LHCN-M2 (cell line): ENCODE data around the gene SLC38A8. TPM values are rescaled to one million over a fixed set of nuclear protein-coding genes. Genes with fewer than 3 reads are reported as not detected.

Experiments
- DNase-seq: peaks from one replicate; pipeline ENCODE4 v3.0.0-alpha.2; 2012; ENCODE audit warnings: low read depth
- total RNA-seq: library from RNA; depleted of rRNA; stranded (reverse); fragments of >200 nt; gene quantifications from 2 replicates; pipeline ENCODE4 v1.2.3, GENCODE V29; 2014

The SLC38A8 gene
- total RNA-seq, 1 experiment from 2014 or later: not detected

DNA sequence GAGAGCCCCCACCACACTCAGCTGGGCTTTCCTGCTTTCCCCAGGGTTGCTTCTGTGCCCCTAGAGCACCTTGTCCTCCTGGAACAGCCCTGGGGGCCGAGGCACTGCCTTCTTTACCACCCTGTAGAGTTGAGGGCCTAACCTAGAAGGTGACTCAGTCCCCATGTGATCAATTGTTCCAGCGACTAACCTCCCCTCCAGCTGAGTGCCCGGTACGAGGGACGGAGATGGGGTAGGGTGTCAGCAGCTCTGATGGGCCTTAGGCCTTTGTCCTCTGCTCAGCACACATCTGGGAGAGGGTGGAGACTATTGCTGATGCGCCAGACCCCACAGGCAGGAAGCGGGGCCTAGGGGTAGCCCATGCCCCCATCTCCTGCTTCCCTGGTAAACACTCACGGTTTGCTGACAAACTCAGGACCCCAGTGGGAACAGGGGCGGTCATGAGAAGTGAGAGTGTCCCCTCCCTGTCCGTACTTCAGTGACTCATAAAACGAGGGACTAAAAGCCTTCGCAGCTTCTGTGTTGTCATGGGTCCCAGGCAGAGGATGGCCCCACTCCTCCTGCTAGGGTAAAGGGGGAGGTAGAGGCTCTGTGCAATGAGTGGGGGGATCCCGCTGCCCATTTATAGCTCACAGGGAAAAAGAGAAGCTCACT lies 41.5 kb downstream of the SLC38A8 start:
- DNase-seq: no peak

DNA sequence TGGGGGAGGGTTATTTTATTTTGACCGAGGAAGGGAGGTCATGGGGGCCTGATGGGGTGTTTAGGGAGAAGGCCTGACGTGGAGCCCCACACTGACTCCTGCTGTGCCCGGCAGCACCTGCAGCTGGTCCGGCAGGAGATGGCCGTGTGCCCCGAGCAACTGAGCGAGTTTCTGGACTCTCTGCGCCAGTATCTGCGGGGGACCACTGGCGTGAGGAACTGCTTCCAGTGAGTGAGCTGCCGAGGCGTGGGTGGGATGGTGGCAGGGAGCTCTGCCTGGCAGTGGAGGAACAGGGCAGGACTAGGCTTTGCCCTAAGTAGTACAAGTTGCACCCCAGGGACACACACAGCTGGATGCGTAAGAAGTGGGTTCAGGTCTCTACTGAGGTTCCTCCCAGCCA lies 44.5 kb downstream of the SLC38A8 start:
- DNase-seq: no peak

DNA sequence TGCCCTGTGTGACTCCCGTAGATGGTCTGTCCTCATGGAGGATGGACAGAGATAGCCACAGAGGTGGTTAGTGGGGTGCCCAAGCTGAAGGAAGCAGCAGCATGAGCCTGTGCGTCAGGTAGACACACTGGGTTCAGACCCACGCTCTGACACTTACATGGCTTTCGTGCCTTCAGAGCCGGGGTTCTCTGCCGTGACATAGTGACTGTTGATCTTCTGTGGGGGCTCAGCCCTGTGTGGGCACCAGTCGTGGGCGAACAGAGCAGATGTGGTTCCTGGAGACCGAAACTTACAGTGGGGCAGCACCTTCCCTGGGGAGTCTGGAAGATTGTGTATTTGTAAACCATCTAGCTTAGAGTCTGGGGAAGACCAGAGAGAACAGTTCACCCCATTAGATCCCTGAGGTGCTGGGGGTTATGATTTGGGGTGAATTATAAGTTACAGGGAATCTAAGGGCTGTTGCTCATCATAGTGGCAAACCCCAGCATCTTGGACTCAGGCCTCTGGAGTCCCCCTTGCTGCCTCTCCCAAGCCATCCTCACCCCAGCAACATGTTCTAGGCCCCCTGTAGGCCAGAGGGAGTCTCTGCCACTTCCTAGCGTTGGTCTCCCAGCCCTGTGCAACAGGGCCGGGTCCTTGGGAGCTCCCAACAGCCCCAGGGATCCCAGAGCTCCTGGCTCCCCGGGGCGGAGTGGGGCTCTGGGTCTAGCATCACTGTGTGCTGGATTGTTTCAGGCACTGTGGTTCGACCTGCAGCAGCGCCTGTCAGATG lies 45.9 kb downstream of the SLC38A8 start:
- DNase-seq: no peak

DNA sequence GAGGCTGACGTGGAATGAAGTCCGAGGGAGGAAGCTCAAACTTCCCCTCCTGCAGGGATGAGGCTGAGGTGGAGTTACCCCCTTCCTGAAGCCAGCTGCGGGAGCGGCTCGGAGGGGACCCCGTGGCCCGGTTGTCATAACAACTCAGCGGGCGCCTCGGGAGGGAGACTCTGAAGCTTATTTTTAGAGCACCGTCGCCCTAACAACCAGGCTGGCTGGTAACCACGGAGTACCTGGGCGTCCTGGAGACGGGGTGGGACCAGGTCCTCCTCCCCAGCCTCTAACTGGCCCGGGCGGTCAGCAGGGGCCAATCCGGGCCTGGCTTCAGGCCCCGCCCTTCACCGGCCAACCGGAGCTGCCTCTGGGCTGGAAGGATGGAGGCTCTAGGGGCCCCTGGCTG lies 46.8 kb downstream of the SLC38A8 start:
- no peak for DNase-seq

DNA sequence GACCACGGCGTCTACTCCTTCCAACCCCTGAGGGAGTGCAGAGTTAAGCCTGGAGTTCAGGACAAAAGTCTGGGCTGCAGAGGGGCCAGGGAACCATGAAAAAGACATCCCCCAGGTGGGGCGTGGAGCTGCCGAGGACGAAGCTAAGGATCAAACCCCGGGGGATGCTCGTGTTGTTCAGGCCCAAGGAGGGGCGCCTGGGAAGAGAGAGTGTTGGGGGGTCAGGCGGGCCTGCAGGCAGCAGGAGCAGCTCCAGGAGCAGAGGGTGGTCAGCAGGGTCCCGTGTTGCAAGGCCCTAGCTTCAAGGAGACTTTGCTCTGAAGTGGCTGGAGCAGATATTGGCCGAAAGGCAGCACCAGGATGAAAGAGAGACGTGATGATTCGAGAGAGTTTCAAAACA lies 47.9 kb downstream of the SLC38A8 start:
- no peak for DNase-seq

DNA sequence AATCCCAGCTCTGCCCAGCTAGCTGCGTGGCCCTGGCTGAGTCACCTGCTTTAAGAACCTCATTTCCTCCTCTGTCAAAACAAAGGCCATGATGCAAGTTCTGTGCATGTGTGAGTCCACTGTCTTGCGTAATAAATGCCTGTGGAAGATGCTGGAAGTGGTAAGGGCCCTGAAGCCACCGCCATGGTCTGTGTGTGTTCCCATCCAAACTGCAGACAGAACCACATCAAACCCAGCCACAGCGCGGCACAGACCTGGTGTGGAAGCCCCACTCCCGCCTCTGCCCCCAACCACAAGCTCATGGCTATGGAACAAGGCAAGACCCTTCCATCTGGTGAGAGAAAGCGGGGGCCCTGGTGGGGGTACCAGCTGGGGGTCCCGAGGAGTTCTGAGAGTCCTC lies 48.5 kb downstream of the SLC38A8 start:
- DNase-seq: peak; percentile 76

DNA sequence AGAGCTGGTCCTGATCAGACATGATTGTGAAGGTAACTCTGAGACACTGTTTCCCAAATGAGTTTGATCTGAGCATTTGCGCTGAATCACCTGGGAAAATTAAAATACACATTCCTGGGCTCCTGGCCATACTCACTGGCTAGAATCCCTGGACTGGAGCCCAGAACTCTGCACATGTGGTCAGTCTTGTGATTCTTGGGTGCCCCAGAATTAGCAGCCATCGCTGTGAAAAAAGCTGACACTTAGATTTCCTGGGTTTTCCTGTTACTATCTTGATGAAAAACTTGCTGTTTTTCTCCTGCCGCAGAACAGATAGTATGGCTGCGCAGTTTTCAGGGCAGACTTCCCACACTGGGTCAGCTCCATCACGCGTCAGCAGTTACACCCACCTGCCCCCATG lies 50.0 kb downstream of the SLC38A8 start:
- DNase-seq: peak; percentile 26

DNA sequence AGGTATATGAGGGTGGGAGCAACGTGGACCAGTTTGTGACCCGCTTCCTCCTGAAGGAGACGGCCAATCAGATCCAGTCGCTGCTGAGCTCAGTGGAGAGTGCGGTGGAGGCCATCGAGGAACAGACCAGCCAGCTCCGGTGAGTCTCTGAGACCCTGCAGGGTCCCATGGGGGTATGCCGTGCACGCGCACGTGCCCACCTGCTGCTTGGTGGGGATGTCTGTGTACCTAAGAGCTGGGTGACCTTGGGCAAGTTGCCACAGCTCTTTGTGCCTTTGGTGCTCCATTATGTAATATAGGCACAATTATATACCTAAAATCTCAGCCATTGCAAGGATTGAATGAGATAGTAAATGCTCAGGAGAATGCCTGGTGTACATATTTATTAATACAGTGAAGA lies 52.1 kb downstream of the SLC38A8 start:
- no peak for DNase-seq

DNA sequence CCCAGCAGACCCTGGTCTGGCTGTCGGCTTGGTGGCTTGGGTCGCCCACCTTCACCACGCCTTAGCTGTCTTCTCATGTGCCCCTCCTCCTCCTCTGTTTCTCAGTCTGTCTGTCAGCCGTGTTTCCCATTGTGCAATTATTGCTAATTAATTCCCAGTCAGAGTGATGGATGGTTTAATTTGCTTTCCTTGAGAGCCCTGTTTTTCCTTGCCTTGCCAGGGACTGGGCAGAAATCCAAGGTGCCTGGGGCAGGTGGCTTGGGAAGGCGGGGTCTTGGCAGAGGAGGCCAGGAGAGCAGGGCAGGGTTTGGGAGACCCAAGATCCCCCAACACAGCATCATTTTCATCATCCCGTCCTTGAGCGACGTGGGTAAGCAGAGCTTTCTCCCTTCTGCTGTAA lies 53.3 kb downstream of the SLC38A8 start:
- no peak for DNase-seq

DNA sequence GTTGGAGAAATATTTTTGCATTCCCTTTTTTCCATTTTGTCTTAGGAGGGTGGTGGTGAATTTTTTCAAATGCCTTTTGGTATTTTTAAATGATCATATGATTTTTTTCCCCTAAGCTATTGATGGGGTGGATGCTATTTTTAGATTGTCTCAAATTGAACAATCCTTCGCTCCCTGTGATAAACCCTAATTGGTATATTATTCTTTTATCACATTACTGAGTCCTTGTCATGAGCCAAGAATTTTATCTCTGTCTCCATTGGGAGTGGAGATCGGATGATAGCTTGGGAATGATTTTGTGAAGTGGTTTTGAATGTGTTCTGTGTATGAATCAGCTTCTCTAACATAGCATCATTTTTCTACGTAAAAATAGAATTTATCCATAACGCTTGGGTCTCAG lies 59.1 kb downstream of the SLC38A8 start:
- no peak for DNase-seq

DNA sequence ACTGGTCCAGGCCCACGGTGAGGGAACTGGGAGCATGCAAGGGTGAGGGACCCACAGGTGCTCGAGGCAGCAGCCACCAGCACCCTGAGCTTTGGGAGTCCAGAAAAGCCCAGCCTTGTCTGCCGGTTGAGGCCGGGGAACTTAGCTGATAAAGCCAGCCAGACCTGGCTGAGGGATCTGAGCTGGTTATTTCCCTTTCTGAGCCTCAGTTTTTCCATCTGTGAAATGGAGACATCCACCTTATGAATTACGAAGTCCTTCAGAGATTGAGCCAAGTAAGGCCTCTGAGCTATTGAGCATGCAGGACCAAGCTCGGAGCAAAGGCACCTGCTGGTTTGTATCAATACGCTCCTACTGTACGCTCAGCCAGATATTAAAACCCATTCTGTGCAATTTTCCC lies 60.8 kb downstream of the SLC38A8 start:
- no peak for DNase-seq

DNA sequence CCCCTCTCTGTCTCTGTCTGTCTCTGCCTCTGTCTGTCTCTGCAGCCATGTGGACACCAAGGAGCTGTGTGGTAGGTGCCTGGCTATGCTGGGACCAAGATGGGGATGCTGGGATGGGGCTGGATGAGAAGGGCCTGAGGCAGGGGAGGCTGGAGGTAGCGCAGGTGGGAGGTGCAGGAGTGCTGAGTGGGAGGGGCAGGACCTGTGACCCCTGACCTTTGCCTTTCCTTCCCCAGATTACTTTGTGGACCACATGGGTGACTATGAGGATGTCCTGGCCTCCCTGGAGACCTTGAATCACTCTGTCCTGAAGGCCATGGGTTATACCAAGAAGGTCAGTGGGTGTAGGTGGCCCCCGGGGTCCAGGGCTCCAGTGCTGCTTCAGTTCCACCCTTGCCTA lies 61.8 kb downstream of the SLC38A8 start:
- no peak for DNase-seq

DNA sequence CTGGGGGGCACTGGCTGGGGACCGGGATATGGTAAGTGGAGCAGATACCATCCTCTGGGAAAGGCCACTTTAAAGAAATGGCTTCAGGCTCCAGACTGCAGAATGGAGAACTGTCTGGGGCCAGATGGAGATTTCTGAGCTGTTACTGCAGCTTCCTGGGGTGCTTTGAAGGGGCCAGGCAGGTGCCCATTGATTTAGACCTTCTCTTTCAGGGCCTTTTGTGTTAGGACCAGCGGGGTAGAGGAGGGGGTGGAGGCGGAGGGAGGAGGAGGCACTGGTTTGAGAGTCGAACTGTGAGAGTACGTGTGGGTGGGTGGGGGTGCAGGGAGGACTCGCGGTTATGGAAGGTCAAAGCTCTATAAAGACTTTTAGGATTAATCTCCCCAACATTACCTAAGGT lies 63.2 kb downstream of the SLC38A8 start:
- DNase-seq: no peak

DNA sequence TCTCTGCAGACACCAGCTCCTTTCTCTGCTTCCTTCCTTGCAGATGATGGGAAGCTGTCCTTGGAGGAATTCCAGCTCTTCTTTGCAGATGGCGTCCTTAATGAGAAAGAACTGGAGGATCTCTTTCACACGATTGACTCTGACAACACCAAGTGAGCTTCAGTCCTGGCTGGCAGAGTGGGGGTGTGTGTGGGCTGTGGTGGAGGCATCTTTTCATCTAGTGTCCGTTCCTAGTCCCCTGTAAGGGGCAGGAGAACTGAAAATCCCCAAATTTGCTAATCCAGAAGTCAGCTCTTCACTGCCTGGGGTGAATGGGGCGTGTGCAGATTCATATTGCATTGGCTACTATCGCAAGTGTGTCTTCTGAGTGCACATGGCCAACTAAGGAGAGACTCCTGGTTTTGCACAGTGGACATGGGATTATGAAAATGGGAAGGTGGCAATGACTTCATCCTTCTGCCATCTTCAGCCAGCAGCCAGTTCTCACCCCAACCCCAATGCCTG lies 64.1 kb downstream of the SLC38A8 start:
- no peak for DNase-seq

DNA sequence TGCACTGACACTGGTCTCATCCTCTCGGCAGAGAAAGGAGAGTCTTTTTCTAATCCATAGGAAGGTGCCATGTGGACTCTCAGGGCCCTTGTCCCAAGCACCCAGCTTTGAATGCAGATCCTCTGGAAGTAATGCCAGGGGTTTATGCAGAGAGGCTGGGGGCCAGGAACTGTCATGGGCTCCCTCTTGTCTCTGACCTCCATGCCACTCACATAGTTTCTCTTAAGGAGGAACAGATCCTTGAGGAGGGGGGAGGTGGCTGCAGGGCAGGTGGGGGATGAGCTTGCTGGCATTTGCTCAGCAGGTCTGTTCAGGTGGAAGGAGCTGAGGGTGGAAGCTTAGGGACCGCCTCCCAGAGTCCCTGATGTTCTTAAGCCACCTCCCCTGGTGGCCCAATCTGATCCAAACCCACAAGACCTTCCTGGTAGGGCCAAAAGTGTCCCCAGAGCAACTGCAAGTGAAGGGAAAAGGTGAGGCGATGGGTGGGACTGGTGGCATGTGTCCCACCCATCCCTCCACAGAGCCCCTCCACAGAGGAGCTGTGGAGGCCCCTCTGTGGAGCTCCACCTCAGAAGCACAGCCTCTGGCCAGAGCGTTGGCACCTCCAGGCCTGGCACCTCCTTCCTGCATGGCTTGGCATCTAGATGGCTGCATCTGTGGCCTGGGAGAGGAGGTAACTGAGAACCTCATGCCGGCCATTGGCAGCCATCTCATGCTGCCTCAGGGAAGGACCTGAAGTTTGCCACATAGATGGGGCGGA lies 65.4 kb downstream of the SLC38A8 start:
- no peak for DNase-seq

DNA sequence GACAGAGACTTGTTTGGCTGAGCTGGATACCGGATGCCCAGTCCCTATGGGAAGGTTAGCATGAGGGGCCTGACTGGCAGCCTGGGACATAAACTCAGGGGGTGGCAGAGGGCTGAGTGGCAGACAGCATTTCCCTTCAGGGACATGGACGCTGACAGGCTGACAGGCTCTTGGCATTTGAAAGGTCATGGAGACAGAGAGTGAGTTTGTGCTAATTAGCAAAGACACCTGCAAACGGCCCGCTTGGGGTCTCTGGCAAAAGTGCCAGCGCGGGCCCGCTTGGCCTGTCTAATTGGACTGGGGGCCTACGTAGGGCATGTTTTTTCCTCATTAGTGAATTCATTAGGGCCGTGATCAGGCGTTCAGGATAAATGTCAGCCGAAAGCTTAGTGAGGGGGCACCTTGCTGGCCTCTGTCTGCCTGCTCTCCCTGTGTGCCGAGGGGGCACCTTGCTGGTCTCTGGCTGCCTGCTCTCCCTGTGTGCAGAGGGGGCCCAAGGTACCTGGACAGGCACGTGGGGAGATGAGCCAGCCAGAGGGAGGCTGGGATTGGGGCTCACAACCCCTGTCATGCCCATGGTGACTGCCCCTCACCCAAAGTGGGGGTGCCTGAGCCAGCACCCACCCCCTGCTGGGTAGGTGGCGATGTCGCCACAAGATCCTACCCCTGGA lies 66.9 kb downstream of the SLC38A8 start:
- no peak for DNase-seq

DNA sequence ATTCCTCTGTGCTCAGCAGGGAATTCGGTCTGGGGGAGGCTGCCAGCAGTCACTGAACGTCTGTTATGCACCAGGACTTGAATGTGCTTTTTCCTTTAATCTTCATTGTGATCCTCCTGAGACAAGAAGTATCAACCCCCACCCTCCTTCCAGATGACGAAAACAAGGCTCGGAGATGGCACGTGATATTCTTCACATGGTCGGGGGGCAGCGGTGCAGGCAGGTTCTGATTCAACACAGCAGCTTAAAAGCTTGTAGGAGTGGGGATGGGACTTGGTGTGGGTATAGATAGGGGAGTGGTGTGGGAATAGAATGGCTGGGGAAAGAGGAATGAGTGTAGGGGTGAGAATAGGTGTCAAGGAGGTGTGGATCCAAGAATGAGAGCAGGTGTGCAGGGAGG lies 68.1 kb downstream of the SLC38A8 start:
- no peak for DNase-seq

DNA sequence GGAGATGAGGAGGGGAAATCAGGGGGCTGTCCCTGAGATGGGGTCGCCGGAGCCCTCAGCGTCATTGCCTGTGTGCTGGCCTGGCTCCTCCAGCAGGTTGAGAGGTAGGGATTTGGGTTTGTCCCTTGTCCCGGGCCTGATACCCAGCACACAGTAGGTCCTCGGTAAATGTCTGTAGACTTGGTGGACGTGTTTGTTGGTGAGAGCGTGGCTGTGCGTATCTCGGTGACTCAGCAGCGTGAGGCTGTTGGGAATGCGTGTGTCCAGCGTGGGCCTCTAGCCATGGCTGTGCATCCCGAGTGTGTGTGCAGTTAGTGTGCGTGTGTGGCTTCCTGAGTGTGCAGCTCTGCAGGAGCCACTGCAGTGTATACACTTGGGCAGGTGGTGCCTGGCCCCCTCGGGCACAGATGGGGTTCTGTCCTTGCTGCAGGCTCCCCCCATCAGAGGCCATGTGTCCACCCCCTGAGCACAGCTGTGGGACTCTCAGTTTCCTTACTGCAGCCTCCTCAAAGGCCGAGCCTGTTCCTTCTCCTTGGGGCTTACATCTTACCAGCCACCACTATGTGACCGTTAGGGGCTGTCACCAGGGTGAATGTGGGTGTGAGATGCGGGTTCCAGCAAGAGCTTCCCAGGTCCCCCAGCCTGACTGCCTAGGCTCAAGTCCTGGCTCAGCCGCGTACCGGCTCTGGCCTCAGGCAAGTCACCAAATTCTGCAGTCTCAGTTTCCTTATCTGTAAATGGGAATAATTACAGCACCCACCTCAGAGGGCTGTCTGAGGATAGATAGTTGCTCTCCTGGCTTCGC lies 68.8 kb downstream of the SLC38A8 start:
- no peak for DNase-seq

DNA sequence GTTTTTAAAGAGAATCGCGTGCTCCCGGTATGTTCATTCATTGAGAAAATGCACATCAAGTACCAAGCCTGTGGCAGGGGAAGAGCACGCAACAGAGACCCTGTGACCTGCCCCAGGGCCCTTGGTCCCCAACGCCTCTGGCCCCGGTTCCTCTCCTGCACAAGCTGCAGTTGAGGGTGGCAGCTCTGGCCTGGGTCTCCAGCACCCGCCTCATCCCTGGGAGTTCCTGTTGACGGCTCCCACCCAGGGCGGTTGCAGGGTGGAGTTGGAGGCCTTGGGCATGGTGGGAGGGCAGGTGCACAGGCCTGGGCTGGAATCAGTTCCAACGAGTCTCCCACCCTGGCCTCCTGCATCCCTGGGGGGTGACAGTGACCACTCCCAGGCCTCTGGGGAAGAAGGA lies 69.5 kb downstream of the SLC38A8 start:
- no peak for DNase-seq

DNA sequence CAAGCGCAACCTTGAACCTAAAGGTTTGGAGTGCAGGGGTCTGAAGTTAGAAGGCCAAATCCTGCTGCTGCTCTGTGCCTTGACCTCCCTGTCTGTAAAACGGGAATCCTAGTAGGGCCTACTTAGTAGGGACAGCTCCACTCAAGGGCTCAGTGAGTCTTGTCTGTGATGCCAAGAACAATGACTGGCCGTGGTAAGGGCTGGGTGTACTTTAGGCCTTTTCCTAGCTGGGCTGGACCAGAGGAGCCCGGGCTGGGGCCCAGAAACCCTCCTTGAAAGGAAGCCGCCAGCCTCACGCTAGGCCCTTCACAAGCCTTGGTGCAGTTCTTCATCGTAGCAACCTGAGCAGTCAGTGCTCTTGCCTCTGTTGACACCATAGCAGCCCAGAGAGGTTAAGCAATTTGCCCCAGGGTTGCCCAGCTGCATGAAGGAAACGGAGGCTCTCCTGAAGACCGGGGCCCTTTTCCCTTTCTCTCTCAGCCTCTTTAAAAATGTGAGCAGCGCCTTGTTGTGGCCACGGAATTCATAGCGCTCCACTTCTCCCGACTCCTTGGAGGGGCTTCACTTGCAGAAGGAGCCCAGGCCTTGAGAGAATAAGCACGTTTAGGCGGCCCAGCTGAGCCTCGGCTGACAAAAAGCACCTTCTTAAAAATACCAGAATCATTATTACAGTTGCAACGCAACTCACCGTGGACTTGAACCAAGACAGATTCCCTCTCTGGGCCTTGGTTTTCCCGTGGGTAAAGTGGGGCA lies 70.2 kb downstream of the SLC38A8 start:
- no peak for DNase-seq
